ENCODE measurements around the gene PLXNB2.

PLXNB2 gene

DNA sequence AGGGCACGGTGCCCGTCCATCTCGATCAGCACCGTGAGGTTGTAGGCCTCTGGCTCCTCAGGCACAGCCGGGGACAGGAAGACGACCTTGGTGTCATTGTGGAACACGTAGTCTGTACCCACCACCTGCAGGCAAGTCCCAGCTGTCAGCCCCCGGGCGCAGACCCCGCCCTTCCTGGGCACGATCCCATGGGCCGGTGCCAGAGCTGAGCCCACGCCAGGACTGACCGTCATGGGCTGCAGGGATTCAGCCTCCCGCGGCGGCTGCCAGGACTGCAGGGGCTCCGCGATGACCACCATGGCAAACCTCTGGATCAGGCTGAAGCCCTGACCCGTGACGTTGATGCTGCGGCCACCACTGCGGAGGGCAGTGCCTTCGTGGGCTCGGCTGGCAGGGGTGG is 25.5 kb downstream of the PLXNB2 start:
- no peak for TF ChIP-seq CTCF (IDR thresholded peaks at IDR 0.05; ENCODE audit: borderline replicate concordance, control extremely low read depth, extremely low read depth, insufficient read depth, missing control alignments)
- DNase-seq (ENCODE audit: low spot score) = no peak
- in situ Hi-C loops (cut with MboI; ENCODE audit: low sequenced_read_pairs, unreplicated experiment) = no loop called here

- no peak for TF ChIP-seq CTCF (IDR thresholded peaks at IDR 0.05; ENCODE audit: borderline replicate concordance, control extremely low read depth, extremely low read depth, insufficient read depth, missing control alignments)
- no peak for DNase-seq (ENCODE audit: low spot score)
- in situ Hi-C loops (cut with MboI; ENCODE audit: low sequenced_read_pairs, unreplicated experiment) = no loop called here
Observed at GRCh38 chr22:50281384-50281760, 26.1 kb downstream of the PLXNB2 start.

DNA sequence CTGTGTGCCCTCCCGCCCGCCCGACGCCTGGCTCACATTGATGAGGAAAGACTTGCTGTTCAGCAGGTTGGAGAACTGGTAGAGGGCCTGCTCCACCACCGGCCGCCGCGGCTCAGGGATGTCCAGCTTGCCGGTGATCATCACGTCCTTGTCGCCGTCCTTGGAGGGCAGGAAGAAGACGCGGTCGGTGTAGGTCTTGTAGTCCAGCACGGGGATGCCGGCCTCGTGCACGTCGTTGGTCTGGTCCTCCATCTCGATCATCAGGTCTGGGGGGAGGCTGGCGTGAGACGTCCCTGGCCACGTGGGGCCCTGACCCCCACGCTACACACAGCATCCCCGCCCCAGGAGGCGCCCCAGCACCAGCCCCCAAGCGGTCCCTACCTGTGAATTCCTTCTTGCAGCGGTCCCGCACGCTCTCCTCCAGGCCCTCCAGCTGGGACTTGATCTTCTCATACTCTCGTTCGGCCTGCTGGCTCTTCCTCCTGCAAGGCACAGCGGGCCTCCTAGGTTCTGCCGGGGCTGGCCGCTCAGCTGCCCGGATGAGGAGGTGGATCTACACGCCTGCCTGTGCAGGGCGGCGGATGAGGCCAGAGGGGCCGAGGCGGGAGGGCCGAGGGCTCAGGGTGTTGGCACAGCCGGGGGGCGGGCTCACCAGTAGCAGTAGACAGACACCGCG is 26.6 kb downstream of the PLXNB2 start:
- in situ Hi-C loops (cut with MboI; ENCODE audit: low sequenced_read_pairs, unreplicated experiment) = no loop called here
- DNase-seq (ENCODE audit: low spot score) = no peak
- no peak for TF ChIP-seq CTCF (IDR thresholded peaks at IDR 0.05; ENCODE audit: borderline replicate concordance, control extremely low read depth, extremely low read depth, insufficient read depth, missing control alignments)

DNA sequence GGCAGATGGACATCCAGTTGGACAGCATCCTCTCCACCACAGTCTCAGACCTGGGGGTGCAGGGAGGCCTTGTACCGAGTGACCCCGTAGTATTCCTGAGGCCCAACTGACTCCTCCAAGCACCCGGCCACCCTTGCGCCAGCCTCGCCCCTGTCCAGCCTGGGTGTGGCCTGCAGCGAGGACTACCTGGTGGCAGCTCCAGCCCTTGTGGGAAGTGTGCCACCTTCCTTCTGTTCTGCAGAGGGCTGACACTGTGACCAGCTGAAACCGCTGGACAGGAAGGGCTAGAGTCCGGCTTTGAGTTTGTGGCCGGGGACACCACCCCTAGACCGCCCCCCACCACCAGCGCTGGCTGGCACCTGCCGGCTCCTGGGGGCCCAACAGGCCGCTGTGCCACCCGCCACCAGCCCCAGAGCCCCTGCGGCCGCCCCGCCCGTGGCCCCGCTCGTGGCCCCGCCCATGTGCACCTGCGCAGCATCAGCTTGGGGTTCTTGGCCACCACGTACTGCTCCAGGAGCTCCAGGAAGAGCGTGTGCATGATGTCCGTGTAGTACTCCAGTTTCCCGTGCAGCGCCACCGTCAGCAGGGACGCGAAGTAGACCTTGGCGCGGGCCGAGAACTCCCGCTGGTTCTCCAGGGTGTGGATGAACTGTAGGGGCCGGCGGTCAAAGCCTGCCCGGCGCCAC is 27.3 kb downstream of the PLXNB2 start:
- in situ Hi-C loops (cut with MboI; ENCODE audit: low sequenced_read_pairs, unreplicated experiment) = no loop called here

DNA sequence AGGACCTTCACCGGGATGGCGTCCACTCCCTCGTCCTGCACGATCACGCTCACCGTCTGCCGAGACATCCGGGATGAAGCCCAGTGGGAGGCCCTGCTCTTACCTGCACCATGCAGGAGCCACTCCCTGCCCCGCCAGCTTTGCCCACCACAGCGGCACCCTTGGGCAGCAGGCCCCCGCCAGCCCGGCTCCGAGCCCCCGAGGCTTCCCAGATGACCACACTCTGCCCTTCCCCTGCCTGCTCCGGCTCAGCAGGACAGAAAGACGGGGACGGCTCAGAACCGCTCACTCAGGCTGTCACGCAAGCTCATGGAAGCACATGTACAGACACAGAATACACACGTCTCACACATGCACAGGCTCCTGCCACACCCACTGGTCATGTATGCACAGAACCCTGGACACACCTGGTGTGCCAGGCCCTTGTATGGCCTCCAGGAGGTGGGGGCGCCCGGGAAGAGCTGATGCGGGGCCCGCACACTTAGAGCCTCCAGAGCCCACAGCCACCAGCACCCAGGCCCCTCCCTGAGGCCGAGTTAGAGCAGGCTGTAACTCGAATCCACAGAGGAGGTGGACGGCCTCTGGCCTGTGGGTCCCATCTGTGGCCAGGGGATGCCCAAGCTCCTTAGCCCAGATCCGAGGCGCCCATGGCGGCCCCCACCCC is 28.4 kb downstream of the PLXNB2 start:
- no peak for TF ChIP-seq CTCF (IDR thresholded peaks at IDR 0.05; ENCODE audit: borderline replicate concordance, control extremely low read depth, extremely low read depth, insufficient read depth, missing control alignments)
- DNase-seq (ENCODE audit: low spot score) = no peak
- in situ Hi-C loops (cut with MboI; ENCODE audit: low sequenced_read_pairs, unreplicated experiment) = loop anchor here (10.0 kb wide), 1 partner anchor 46 kb away; the partner anchor contains the start of gene DENND6B

More for the DNA sequence above, 27.3 kb downstream of the PLXNB2 start:
- TF ChIP-seq CTCF (IDR thresholded peaks at IDR 0.05; ENCODE audit: borderline replicate concordance, control extremely low read depth, extremely low read depth, insufficient read depth, missing control alignments) = no peak
- no peak for DNase-seq (ENCODE audit: low spot score)

- no peak for TF ChIP-seq CTCF (IDR thresholded peaks at IDR 0.05; ENCODE audit: borderline replicate concordance, control extremely low read depth, extremely low read depth, insufficient read depth, missing control alignments)
- no peak for DNase-seq (ENCODE audit: low spot score)
- in situ Hi-C loops (cut with MboI; ENCODE audit: low sequenced_read_pairs, unreplicated experiment) = loop anchor here (10.0 kb wide), 1 partner anchor 46 kb away; the partner anchor contains the start of gene DENND6B
Observed at GRCh38 chr22:50278461-50278860, 29.0 kb downstream of the PLXNB2 start.
